ENCODE results near the gene RNASEH2A.
"Not testable (repeated sequence)": the region's sequence is repeated elsewhere in the genome, so short reads cannot be mapped to it uniquely, and the experiment has no call there.

The RNASEH2A gene

DNA sequence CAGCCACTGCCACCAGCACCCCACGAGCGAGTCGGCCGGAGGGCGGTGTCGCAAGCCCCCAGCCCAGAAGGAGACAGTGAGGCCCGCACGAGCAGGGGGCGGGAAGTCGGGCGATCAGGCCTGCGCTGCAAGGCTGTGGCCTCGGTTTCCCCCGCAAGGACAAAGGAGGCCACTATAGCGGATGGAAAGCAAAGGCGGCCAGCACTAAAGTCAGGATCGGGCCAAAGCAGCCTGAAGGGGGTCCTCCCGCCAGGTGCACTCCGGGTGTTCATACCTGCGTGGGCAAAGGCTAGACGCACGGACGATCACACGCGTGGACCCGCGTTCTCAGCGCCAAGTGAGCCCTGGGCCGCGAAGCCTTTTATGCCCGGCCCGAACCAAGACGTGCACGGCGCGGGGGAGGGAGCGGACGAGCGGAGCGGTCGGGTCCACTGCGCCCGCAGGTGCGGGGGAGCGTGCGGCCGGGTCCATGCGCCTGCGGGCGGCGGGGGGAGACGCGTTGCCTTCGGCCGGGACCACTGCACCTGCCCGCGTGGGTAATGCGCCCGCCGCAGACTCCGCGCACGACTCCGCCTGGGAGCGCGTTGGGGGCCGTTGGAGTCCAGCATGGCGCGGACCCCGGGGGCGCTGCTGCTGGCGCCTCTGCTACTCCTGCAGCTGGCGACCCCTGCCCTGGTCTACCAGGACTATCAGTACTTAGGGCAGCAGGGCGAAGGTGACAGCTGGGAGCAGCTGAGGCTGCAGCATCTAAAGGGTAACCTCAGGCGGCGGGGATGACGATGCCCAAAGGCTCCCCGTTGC lies 4.7 kb upstream of the RNASEH2A start, which contains the start of the genes PRDX2 and THSD8:
PRDX2 (minus strand) TSS at position 335 of the 801 bp plus-strand sequence. CDS start 539 bp downstream, outside the sequence.
THSD8 (plus strand) TSS at position 604 of the 801 bp plus-strand sequence; CDS start at position 607, 3 bp downstream.
- DNase-seq (ENCODE audit: low read depth, low spot score): no peak
- Histone ChIP-seq H3K27ac (ENCODE audit: low read length) (no peak within 1 kb of the TSS), H3K27me3 (ENCODE audit: control insufficient read depth, insufficient read depth, low read length) (no peaks in the 10 kb centered on the region), H3K4me3 (ENCODE audit: low read length) (peak within 1 kb of the TSS; percentile 83), H3K36me3 (ENCODE audit: control insufficient read depth, insufficient read depth, low read length) (peaks cover 6% of the 10 kb centered on the region; the same call in 1 of the 2 replicates), H3K9me3 (ENCODE audit: control insufficient read depth, insufficient read depth, low read length) (no peaks in the 10 kb centered on the region), H3K4me1 (ENCODE audit: control insufficient read depth, insufficient read depth, low read length) (peaks cover 2% of the 10 kb centered on the region)
- WGBS (ENCODE audit: insufficient coverage, insufficient read length): no CpG with 5 or more reads among the region's 78 CpGs

DNA sequence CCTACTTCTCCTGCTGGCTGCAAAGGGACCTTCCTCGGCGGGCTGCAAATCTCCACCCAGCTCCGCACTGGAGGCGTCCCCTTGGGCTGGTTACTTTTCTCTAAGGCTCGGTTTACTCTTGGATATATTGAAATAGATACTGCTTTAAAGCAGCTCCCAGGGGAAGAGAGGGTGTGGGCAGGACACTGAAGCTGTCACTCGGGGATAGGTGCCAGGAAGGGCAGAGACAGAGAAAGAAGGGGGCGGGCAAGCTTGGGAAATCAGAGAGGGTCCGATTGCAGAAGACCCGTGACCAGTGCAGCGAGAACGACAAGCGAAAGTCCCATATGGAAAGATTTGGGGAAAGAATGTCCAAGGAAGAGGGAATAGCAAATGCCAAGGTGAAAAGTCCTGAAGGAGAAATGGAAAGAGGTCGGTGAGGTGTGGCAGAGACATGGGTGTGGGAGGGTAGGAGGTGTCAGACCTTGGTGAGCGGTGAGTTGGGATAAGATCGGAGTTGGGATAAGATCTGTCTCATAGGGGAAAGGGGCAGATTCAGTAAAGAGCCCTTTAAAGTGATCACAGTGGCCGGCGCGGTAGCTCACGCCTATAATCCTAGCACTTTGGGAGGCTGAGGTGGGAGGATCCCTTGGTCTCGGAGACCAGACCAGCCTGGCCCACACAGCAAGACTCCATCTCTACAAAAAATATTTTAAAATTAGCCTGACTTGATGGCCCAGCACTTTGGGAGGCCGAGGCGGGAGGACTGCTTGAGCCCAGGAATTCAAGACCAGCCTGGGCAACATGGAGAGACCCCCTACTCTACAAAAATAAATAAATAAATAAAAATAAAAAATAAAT lies 3.9 kb upstream of the RNASEH2A start:
- no peaks in the 10 kb centered on the region for H3K27me3 ChIP-seq (ENCODE audit: control insufficient read depth, insufficient read depth, low read length)
- no peak for DNase-seq (ENCODE audit: low read depth, low spot score)
- 100% methylated on average over 2 of the region's 22 CpGs for WGBS (ENCODE audit: insufficient coverage, insufficient read length)
- H3K9me3 ChIP-seq (ENCODE audit: control insufficient read depth, insufficient read depth, low read length): no peaks in the 10 kb centered on the region
- peaks cover 5% of the 10 kb centered on the region for H3K4me1 ChIP-seq (ENCODE audit: control insufficient read depth, insufficient read depth, low read length)
- no peak overlapping the region for H3K27ac ChIP-seq (ENCODE audit: low read length)
- peak overlapping the region; percentile 83; the same call in 1 of the 2 replicates for H3K4me3 ChIP-seq (ENCODE audit: low read length)
- peaks cover 6% of the 10 kb centered on the region; the same call in 1 of the 2 replicates for H3K36me3 ChIP-seq (ENCODE audit: control insufficient read depth, insufficient read depth, low read length)

DNA sequence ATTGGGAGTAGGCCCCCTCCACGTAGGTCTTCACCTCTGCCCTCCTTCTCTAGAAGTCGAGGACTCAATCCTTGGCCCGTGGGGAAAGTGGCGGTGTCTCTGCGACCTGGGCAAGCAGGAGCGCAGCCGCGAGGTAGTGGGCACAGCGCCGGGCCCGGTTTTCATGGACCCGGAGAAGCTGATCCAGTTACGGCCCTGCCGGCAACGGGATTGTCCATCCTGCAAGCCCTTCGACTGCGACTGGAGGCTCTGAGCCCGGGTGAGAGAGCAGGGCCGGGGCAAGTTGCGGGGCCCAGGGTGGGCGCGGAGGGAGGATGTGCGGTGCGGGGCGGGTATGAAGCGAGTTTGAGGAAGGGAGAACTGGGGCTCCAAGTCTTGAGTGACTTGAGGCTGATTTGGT lies 2.3 kb upstream of the RNASEH2A start:
- peaks cover 8% of the 10 kb centered on the region; the same call in 1 of the 2 replicates for H3K36me3 ChIP-seq (ENCODE audit: control insufficient read depth, insufficient read depth, low read length)
- no peak overlapping the region for H3K4me3 ChIP-seq (ENCODE audit: low read length)
- no peaks in the 10 kb centered on the region for H3K9me3 ChIP-seq (ENCODE audit: control insufficient read depth, insufficient read depth, low read length)
- H3K27me3 ChIP-seq (ENCODE audit: control insufficient read depth, insufficient read depth, low read length): no peaks in the 10 kb centered on the region
- H3K27ac ChIP-seq (ENCODE audit: low read length): no peak overlapping the region
- no peak for DNase-seq (ENCODE audit: low read depth, low spot score)
- peaks cover 5% of the 10 kb centered on the region for H3K4me1 ChIP-seq (ENCODE audit: control insufficient read depth, insufficient read depth, low read length)
- WGBS (ENCODE audit: insufficient coverage, insufficient read length): 100% methylated on average over 6 of the region's 26 CpGs

DNA sequence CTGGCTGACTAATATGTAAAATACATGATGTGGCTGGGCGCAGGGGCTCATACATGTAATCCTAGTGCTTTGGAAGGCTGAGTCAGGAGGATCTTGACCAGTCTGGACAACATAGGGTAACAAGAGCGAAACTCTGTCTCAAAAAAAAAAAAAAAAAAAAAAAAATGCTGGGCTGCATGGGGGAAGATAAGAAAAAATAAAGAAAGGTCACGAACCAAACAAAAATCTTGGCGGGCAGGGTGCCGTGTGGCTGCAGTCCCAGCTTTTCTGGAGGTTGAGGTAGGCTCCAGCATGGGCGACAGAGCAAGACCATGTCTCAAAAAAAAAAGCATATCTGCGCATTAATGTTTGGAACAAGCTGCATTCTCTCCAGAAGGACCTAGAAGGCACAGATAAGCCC lies 8.7 kb downstream of the RNASEH2A start:
- no peaks in the 10 kb centered on the region for H3K9me3 ChIP-seq (ENCODE audit: control insufficient read depth, insufficient read depth, low read length)
- peaks cover 10% of the 10 kb centered on the region; the same call in 1 of the 2 replicates for H3K36me3 ChIP-seq (ENCODE audit: control insufficient read depth, insufficient read depth, low read length)
- H3K4me1 ChIP-seq (ENCODE audit: control insufficient read depth, insufficient read depth, low read length): no peaks in the 10 kb centered on the region
- no peak overlapping the region for H3K27ac ChIP-seq (ENCODE audit: low read length)
- H3K4me3 ChIP-seq (ENCODE audit: low read length): no peak overlapping the region
- DNase-seq (ENCODE audit: low read depth, low spot score): no peak
- no peaks in the 10 kb centered on the region for H3K27me3 ChIP-seq (ENCODE audit: control insufficient read depth, insufficient read depth, low read length)
- no CpG with 5 or more reads among the region's 7 CpGs for WGBS (ENCODE audit: insufficient coverage, insufficient read length)

DNA sequence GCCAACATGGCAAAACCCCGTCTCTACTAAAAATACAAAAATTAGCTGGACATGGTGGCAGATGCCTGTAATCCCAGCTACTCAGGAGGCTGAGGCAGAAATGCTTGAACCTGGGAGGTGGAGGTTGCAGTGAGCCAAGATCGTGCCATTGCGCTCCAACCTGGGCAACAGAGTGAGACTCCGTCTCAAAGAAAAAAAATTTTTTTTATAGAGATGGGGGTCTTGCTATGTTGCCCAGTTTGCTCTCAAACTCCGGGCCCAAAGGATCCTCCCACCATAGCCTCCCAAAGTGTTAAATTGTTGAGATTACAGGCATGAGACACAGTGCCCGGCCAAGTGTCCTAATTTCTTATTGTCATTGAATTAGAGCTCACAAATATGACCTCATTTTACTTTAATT lies 10.8 kb downstream of the RNASEH2A start:
- DNase-seq (ENCODE audit: low read depth, low spot score); H3K9me3 ChIP-seq (ENCODE audit: control insufficient read depth, insufficient read depth, low read length); H3K27me3 ChIP-seq (ENCODE audit: control insufficient read depth, insufficient read depth, low read length); H3K4me3 ChIP-seq (ENCODE audit: low read length); H3K36me3 ChIP-seq (ENCODE audit: control insufficient read depth, insufficient read depth, low read length); H3K27ac ChIP-seq (ENCODE audit: low read length); H3K4me1 ChIP-seq (ENCODE audit: control insufficient read depth, insufficient read depth, low read length): not testable (repeated sequence)
- no CpG with 5 or more reads among the region's 6 CpGs for WGBS (ENCODE audit: insufficient coverage, insufficient read length)

DNA sequence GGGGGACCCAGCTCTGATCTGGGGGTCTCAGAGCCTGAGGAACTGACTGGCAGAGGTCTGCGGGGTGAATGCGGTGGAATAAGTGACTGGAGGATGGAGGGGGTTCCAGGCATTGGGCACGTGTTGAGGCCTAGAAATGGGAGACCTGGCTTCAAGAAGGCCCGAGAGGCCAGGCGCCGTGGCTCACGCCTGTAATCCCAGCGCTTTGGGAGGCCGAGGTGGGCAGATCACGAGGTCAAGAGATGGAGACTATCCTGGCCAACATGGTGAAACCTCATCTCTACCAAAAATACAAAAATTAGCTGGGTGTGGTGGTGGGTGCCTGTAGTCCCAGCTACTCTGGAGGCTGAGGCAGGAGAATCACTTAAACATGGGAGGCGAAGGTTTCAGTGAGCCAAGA lies 11.4 kb downstream of the RNASEH2A start:
- DNase-seq (ENCODE audit: low read depth, low spot score); H3K4me1 ChIP-seq (ENCODE audit: control insufficient read depth, insufficient read depth, low read length); H3K27ac ChIP-seq (ENCODE audit: low read length); H3K36me3 ChIP-seq (ENCODE audit: control insufficient read depth, insufficient read depth, low read length); H3K4me3 ChIP-seq (ENCODE audit: low read length); H3K27me3 ChIP-seq (ENCODE audit: control insufficient read depth, insufficient read depth, low read length); H3K9me3 ChIP-seq (ENCODE audit: control insufficient read depth, insufficient read depth, low read length): not testable (repeated sequence)
- no CpG with 5 or more reads among the region's 11 CpGs for WGBS (ENCODE audit: insufficient coverage, insufficient read length)

DNA sequence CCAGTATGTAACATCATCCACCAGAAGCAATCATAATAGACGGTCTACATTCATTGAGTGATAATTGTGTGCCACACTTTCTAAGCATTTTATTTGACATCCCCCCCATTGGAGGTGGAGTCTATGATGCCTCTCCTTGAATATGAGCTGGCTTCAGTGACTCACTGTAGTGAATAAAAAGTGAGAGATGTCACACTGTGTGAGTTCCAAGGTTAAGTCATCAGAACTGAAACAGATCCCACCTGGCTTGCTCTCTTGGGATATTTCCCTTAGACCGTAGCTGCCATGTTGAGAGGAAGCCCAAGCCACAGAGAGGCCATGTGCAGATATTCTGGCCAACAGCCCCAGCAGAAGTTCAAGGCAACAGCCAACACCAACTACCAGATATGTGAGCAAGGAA lies 15.4 kb downstream of the RNASEH2A start:
- no peaks in the 10 kb centered on the region for H3K27me3 ChIP-seq (ENCODE audit: control insufficient read depth, insufficient read depth, low read length)
- no peaks in the 10 kb centered on the region for H3K36me3 ChIP-seq (ENCODE audit: control insufficient read depth, insufficient read depth, low read length)
- no peak overlapping the region for H3K27ac ChIP-seq (ENCODE audit: low read length)
- no peak overlapping the region for H3K4me3 ChIP-seq (ENCODE audit: low read length)
- no peaks in the 10 kb centered on the region for H3K4me1 ChIP-seq (ENCODE audit: control insufficient read depth, insufficient read depth, low read length)
- no peaks in the 10 kb centered on the region for H3K9me3 ChIP-seq (ENCODE audit: control insufficient read depth, insufficient read depth, low read length)
- no peak for DNase-seq (ENCODE audit: low read depth, low spot score)
- WGBS (ENCODE audit: insufficient coverage, insufficient read length): no CpG with 5 or more reads among the region's 2 CpGs

DNA sequence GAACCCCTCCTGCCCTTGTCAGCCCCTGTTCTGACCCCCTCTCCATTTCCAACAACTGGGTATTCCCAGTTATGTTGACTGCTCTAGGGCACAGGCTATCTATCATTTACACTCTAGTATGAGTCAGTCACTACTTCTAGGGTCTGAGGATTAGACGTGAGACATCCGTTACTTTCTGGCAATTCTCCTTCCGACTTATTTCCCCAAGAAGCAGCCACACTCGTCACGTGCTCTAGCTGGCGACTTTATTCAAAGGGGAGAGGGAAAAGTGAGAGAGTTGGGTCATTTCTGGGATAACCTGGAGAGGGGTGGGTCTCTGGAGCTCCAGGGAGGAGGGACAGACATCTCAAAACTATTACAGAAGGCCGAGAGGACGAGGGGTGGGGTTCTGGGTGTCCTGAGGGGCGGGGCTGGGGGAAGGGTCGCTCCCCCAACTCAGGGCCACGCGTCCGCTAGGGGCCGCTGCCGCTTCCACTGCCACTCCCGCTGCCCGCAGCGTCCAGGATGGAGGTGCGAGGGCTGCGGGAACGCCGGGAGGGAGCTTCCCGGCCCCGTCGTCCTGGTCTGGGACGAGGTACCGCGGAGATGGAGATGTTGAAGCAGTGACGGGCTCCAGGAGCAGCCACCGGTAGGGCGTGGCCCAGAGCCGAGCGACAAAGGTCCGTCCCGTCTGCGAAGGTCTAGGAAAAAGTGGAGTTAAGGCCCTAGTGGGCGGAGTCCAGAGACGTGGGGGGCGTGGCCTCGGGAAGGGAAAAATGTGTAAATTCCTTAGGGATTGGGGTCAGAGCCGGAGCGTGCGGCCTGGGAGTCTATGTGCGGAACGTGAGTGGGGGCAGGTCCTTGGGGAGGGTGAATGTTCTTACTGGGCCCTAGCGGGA lies 19.1 kb downstream of the RNASEH2A start:
- peak overlapping the region; percentile 33; the same call in 1 of the 2 replicates for H3K4me3 ChIP-seq (ENCODE audit: low read length)
- peaks cover 2% of the 10 kb centered on the region; the same call in 1 of the 2 replicates for H3K4me1 ChIP-seq (ENCODE audit: control insufficient read depth, insufficient read depth, low read length)
- WGBS (ENCODE audit: insufficient coverage, insufficient read length): no CpG with 5 or more reads among the region's 46 CpGs
- DNase-seq (ENCODE audit: low read depth, low spot score): no peak
- H3K27ac ChIP-seq (ENCODE audit: low read length): no peak overlapping the region
- H3K27me3 ChIP-seq (ENCODE audit: control insufficient read depth, insufficient read depth, low read length): no peaks in the 10 kb centered on the region
- no peaks in the 10 kb centered on the region for H3K36me3 ChIP-seq (ENCODE audit: control insufficient read depth, insufficient read depth, low read length)
- no peaks in the 10 kb centered on the region for H3K9me3 ChIP-seq (ENCODE audit: control insufficient read depth, insufficient read depth, low read length)

DNA sequence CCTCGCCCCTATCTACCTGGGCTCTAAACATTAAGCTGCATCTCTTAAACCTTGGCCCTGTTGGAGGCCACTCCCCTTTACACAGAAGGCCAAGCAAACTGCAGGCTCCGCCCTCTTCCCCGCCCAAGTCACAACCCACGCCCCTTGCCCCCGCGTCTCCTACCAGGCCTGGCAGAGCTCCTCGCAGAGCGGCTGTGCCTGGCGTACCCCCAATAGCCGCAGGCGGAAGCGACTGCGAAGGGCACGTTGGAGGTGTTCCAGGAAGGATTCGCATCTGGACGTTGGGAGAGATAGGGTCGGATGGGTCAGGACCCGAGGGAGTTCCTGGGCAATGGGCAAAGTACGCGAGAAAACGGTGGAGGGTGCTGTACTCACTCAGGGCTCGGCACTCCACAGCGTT lies 22.1 kb downstream of the RNASEH2A start:
- DNase-seq (ENCODE audit: low read depth, low spot score): no peak
- peaks cover 2% of the 10 kb centered on the region; the same call in 1 of the 2 replicates for H3K4me1 ChIP-seq (ENCODE audit: control insufficient read depth, insufficient read depth, low read length)
- H3K36me3 ChIP-seq (ENCODE audit: control insufficient read depth, insufficient read depth, low read length): no peaks in the 10 kb centered on the region
- no CpG with 5 or more reads among the region's 23 CpGs for WGBS (ENCODE audit: insufficient coverage, insufficient read length)
- H3K27me3 ChIP-seq (ENCODE audit: control insufficient read depth, insufficient read depth, low read length): no peaks in the 10 kb centered on the region
- H3K4me3 ChIP-seq (ENCODE audit: low read length): peak overlapping the region; percentile 25; the same call in 1 of the 2 replicates
- H3K27ac ChIP-seq (ENCODE audit: low read length): no peak overlapping the region
- no peaks in the 10 kb centered on the region for H3K9me3 ChIP-seq (ENCODE audit: control insufficient read depth, insufficient read depth, low read length)

DNA sequence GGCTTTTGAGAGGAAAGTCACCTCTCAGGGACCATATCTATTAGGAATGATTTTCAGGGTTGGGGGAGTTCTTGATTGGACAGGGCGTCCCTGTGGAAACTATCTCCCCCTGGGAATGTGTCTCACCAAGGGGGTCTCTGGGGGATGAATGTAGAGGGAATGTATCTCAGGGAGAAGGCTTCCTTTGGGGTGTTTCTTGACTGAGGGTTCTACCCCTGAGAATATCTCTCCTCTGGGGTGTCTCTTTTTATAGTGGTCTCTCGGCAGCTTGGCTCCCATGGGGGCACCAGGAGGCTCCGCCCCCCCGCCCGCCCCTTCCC lies 27.0 kb downstream of the RNASEH2A start:
- Histone ChIP-seq H3K9me3 (ENCODE audit: control insufficient read depth, insufficient read depth, low read length) (no peaks in the 10 kb centered on the region), H3K36me3 (ENCODE audit: control insufficient read depth, insufficient read depth, low read length) (no peaks in the 10 kb centered on the region), H3K4me3 (ENCODE audit: low read length) (no peak overlapping the region), H3K27ac (ENCODE audit: low read length) (no peak overlapping the region), H3K4me1 (ENCODE audit: control insufficient read depth, insufficient read depth, low read length) (peaks cover 3% of the 10 kb centered on the region), H3K27me3 (ENCODE audit: control insufficient read depth, insufficient read depth, low read length) (no peaks in the 10 kb centered on the region)
- WGBS (ENCODE audit: insufficient coverage, insufficient read length): no CpG with 5 or more reads among the region's 5 CpGs
- no peak for DNase-seq (ENCODE audit: low read depth, low spot score)

All from iPS DF 6.9 (cell line).